NCI-H510A (cell line): ENCODE results near the gene SLC43A3.
"Not testable (repeated sequence)": the region's sequence is repeated elsewhere in the genome, so short reads cannot be mapped to it uniquely, and the experiment has no call there.

Experiments used
- DNase-seq: peaks from one replicate; lab custom pipeline; 2025; lab: John Stamatoyannopoulos, UW

The SLC43A3 gene

DNA sequence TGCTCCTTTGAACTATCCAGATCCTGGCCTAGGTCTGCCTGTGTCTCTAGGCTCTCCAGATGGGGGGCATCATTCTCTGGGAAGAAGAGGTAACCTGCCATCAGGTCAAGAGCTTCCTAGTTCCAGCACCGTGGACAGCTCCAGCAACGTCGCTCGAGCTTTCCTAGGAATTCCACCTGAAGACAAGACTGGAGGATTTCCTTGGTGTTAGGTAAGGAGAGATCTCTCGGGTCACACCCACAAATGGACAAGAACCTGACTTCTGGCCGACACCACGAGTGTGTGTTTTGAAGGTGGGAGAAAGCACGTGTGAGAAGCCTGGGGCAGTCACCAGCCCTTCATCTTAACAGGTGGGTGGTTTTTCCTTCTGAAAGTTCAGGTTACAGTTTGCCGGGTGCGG lies 47.2 kb downstream of the SLC43A3 start:
- DNase-seq: no peak

DNA sequence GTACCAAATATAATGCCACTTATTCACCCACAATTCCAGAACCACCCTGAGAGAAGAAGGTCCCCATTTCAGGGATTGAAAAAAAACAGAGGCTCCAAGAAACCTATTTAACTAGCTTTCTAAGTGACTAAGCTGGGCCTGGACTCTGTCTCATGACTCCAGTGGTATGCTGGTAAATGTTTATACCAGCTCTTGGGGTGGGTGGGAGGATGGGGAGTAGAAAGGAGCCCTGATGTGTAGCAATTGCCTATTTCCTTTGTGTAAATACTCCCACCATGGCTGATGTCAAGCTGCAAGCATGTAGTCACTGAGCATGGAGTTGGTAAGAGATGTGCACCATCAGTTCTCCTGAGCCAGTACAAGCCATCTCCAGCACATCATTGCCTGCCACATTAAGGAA lies 48.7 kb downstream of the SLC43A3 start:
- no peak for DNase-seq

DNA sequence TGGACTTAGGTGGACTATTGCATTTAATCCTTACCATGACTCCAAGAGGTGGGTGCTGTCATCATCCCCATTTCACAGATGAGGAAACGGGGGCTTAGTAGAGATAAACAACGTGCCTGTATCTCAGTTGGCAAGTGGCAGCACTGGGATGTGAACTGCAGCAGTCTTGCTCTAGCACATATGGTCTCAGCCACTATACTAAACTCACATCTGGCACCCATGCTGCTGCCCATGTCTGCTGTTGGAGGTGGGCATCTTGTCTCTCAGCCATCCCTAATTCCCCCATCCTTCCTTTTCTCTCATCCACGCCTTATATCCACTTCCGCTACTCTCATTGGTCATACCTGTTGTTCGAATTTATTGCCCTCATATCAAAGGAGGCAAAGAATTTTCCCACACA lies 49.8 kb downstream of the SLC43A3 start:
- no peak for DNase-seq

GRCh38 chr11:57376095-57377090 lies 50.5 kb downstream of the SLC43A3 start:
- DNase-seq: no peak

DNA sequence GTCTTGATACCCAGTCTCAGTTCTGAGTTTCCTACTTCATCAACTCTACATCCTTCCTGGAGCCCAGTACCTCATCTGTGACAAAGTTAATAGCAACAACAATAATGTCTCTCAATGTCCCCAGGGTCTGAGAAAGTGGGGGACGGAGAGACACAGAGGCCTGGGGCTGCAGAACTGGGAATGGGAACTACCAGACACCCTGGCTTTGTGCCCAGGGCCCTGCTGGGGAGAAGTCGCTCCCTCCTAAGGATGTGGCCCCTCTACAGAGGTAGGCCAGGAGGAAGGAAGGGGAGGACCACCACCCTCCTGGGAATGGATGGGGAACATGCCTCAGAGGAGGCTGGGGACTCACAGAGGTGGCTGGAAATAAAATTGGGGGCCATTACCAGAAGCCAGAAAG lies 51.4 kb downstream of the SLC43A3 start:
- no peak for DNase-seq

DNA sequence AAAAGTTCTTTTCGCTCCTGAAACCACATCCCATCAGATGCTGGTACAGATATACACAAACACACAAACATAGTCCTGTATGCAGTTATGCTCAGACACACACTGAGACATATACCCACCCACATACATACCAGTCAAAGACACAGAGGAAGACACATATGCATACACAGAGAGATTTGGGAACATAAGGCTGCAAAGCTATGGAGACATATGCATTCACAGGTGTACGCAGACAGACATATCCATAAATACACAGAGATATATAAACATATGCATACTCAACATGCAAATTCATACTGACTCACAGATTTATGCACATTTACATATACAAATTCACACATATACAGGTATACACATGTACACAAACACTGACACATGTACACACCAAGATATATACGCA lies 52.0 kb downstream of the SLC43A3 start:
- DNase-seq: no peak

DNA sequence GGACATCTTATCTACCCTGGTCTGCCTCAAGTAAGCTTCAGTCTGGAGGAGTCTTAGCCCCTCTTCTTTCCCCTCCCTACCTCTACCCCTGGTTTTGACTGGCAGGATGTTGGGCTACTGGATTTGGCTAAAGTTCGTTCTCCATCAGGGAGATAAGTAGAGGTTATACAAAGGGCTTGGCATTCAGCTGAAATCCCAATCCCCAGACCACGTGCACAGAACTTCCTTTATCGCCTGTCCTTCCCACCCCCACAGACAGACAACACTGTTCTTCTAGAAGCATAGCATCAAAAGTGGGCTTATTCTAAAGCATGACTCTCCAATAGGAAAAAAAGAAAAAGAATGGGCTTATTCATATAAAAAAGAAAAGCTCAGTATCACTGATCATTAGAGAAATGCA lies 53.8 kb downstream of the SLC43A3 start:
- DNase-seq: no peak

DNA sequence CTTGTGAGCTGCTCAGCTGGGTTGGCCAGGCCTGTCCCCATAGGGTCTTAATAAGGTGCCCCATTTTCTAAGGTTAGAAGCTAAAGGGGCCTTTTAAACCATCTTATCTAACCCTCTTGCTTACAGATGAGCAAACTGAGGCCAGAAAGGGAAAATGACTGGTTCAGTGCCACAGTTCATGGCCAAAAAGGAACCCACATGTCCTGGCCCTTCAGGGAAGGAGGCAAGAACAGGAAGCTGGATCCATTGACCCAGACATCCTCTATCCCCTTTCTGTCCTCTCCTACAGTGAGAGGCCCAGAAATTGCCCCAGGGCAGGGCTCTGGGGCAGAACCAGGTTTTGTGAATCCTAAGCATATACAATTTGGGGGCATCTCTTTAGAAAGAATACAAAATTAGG lies 56.0 kb downstream of the SLC43A3 start:
- no peak for DNase-seq

DNA sequence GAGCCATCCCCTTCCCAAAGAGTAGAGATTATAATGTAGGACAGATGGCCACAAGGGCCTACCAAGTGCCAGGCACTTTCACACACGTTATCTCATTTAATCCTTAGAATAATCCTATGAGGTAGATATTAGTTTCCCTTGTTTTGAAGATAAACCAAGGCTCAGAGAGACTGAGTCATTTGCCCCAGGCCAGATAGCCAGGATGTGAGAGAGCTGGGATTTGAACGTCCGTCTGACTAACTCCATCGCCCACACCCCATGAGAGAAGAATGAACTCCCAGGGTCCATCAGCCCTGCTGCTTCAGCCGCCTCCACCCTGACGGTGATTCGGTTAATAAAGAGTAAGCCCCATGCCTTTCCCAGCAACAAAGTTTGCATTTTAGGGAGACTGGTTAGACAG lies 56.7 kb downstream of the SLC43A3 start:
- DNase-seq: no peak

DNA sequence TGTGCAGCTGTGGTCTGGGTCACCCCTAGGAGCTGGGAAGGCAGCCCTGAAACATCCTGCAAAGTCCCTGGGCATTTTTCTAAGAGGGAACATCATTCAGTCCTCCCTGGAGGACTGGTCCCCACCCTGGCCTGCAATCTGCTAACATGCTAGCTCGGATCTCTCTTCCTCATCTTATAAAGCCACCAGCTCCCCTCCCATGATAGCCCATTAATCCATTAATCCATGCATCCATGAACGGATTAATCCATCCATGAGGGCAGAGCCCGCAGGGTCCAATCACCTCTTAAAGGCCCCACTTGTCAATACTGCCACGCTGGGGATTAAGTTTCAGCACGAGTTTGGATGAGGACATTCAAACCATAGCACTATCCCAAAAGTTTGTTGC lies 58.1 kb downstream of the SLC43A3 start:
- no peak for DNase-seq

DNA sequence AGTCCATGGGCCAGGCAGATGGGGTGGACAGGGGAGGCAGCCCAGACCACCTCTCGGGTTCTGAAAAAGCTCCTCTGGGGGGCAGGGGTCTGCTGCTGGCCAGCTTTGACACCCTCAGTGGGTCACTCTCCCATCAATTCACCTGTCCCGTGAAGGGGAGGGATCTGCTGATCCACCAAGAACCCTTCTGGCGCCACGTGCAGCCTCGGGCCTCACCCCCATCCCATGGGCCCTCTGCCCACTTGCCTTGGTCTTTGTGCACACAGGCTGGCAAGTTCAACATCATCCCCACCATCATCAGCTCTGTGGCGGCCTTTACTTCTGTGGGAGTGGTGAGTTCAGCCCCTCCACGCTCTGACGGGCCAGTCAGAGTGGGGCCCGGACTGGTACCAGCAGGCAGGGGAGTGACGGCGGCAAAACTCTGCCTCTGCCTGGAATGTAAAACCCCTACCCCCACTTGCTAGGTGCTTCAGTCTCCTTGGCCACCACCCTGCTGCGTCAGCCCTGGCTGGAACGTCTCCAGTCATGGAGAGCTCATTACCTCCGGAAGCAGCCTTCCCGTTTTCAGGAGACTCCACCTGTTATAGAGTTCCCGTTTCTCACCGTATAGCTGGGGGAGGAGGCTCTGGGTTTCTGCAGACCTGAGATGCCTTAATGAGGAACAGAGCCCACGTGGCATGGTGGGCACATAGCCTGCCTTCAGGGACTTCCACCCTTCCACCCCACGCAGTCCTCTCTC lies 58.6 kb downstream of the SLC43A3 start:
- peak; percentile 19 for DNase-seq

DNA sequence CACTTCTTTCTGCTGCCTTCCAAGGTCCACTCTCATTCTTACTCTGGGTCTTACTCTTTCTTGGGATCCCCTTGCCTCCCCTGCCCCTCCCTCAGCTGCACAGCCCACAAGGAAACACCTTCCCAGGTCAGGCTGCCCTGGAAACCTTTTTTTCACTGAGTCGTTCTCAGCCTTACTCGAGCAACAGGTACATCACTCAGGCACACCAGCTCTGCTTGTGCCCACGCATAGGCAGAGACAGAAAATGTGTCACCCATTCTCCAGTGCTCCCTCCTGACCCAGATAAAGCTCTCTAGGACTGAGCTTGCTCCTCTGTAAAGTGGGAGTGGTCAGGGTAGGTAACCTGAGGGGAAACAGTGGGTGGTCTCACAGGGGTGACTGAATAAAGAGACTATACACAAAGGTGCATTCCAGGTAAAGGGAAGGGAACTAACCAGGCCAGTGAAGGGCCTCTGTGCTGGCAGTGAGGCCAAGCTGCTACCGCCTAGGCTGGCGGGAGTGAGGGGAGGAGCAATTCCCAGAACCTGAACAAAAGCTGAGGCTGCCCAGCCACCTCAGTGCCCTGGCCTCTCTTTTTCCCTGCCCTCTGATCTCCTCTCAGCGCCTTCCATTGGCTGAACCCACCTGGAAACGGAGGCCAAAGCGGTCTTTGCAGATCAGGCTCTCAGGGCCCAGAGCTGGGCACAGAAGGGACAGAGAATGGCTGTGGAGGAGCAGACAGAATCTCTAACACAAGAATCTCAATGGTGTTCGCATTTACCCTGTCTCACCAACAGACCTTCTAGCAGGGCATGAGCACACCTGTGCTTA lies 61.9 kb downstream of the SLC43A3 start:
- no peak for DNase-seq

DNA sequence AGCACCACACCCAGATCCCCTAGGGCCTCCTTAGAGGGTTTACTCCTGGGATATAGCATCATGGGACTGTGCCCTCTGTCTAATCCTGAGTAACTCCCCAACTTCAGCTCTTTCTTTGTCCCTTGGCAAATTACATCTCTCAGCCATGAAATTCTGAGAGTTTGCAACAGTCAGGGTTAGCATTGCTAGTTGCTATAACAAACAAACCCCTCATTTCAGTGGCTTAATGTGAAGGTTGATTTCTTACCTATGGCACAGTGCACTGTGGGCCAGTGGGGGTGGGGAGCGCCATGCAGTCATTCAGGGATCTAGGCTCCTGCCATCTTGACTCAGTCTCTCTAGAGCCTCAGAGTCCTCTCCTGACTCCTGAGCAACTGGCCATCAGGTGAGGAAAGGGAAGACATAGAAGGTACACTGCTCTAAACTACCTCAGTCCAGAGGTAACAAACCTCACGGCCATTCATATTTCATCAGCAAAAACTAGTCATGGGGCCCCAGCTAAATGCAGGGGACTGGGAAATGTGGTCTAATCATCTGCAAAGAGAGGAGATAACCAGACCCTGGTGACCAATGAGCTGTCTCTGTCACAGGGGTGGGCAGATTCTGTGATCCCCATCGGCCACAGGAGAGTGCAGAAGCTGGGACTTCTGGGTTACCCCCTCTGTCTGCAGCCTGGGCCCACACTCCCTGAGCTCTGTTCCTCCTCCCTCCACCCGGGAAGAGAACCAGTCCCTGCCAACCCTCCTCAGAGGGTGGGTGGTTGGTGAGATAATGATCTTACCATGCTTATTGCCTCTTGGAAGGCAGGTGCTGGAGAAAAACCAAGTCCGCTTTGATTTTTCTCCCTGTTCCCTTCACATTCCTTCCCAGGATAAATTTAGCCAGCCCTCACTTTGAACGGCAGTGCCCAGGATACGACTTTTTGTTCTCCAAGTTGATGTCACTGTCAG lies 63.5 kb downstream of the SLC43A3 start:
- no peak for DNase-seq

DNA sequence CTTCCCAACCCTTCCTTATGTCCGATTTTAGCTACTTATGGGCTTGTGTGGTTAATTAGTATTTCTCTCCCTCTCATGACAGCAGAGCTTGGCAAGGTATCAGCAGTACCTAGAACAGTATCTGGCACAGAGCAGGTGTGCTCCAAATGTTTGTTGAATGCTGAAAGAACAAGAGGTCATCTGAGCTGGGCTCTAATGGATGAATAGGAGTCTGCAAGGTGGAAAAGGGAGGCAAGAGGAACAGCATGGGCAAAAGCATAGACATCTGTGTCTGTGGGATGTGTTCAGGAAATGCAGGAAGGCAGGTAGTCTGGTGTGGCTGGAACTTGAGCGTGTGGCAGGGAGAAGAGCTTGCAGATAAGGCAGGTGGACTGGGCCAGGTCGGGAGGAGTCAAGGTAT lies 65.0 kb downstream of the SLC43A3 start:
- DNase-seq: no peak

DNA sequence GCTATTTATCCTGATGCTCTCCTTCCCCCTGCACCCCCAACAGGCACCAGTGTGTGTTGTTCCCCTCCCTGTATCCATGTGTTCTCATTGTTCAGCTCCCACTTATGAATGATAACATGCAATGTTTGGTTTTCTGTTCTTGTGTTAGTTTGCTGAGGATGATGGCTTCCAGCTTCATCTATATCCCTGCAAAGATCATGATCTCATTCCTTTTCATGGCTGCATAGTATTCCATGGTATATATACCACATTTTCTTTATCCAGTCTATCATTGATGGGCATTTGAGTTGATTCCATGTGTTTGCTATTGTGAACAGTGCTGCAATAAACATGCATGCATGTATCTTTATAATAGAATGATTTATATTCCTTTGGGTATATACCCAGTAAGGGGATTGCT lies 65.5 kb downstream of the SLC43A3 start:
- not testable (repeated sequence) for DNase-seq

DNA sequence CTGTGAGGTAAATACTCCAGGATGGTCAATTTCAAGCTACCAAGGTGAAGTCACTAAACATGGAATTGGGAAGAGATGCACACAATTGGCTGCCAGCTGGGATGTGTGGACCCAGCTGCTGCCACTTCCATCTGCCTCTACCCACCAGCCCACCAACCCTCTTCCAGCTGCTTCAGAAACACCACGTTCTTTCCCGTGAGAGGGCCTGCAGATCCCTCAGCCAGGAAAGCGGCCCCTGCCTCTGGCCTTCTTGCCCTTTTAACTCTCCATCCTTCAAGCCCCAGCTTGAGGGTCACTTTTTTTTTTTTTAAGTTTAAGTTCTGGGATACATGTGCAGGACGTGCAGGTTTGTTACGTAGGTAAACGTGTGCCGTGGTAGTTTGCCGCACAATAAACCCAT lies 65.9 kb downstream of the SLC43A3 start:
- no peak for DNase-seq

DNA sequence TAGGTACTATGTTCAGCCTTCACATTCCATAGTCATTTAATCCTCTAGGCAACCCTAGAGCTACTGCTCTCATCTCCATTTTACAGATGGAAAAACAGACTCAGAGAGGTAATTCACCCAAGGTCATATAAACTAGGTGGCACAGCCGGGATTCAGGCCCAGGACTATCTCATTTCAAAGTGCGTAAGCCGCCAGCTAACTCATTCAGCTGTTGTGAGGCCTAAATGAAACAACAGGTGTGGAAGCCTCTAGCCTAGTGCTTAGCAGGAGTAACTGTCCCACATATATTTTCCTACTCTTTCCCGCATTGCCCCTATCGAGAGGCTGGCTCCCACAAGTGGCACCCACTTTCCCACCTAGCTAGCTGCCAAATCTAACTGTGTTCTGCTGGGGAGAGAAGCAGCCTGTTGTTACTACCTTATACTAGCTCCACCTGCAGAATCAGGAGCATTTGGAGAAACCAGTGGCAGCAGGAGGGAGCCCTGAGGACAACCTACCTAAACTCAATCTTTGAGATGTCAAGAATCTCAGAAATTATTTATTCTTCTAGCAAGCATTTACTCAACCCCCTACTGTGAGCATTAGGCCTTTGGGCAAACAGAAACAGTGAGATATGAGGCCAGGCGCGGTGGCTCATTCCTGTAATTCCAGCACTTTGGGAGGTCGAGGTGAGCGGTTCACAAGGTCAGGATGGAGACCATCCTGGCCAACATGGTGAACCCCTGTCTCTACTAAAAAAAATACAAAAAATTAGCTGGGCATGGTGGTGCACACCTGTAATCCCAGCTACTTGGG lies 66.8 kb downstream of the SLC43A3 start:
- DNase-seq: no peak

DNA sequence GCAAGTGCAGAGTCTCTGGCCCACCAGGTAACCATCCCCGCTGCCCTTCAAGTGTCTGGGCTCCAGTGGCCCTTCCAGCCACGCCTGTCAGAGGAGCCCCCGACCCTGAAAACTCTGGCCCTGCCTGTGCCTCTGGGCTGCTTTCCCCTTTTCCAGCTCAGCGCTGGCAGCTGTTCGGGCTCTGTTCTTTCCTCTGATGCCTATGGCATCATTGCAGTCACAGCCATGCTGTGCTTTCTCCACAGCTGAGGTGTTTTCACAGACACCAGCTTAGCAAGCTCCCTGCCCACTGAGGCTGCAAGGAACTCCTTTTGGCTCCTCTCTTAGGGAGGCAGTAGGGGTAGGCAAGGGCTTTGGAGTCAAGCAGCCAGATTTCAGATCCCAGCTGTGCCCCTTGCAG lies 67.5 kb downstream of the SLC43A3 start:
- no peak for DNase-seq

GRCh38 chr11:57358991-57359390 lies 67.9 kb downstream of the SLC43A3 start:
- DNase-seq: no peak

DNA sequence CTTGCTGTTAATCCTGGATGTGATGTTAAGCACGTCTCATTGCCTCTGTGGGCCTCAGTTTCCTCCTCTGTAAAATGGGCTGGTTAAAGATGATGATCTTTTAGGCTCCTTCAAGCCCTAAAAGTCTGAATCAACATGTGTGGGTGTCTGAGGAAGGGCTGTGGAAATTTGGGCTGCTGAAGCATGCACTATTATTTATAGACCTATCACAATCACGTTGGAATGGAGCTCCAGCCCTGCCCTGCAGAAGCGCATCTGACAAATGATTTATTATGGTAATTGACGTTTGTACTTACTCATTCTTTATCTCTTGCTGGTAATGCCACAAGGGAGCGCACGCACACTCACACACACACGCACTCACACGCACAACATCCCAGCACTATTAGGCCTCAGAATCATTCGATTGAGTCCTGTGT lies 68.4 kb downstream of the SLC43A3 start:
- DNase-seq: no peak
